ENCODE results near the gene TTC28. TPM values are rescaled to one million over a fixed set of nuclear protein-coding genes. Genes with fewer than 3 reads are reported as not detected.

Gene TTC28
- total RNA-seq, 1 donor from 2014 or later, result 1.3 TPM

DNA sequence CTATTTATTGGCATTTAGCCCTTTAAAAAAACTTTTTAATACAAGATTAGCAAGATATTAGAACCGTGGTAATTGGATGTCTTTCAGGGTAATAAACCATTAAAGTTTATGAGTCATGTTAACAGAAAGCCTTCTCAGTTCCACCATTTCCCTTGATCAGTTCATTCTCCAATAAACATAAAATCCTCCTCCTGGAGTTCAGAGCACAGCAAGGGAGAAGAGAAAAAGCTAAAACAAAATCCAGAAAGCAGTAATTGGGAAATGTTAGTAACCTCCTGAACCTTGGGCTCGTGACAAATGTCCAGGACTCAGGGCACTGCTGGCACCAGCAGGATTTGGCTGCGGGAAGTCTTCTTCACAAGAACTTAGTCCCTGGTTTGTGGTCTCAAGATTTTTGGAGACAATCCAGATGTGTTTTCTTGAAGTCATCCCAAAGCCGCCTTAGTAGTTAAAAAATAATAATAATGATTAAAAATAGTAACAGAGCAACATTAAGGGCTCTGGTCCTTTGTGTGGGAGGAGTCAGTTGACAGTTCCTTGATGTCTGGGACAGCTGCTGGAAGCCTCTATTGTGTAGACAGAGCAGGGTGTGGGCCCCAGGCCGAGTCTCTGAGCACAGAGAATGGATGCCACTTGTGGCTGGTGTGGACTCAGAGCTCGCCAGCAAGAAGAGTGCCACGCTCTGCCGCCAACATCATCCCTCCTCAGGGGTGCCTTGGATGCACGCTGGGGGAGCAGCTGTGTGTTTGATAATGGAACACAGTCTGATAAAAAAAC lies 717.2 kb downstream of the TTC28 start:
- Histone ChIP-seq H3K36me3 (ENCODE audit: control insufficient read depth, insufficient read depth, low read length) (no peaks in the 10 kb centered on the region), H3K4me3 (ENCODE audit: low read depth, low read length) (no peak overlapping the region), H3K27me3 (ENCODE audit: control insufficient read depth, insufficient read depth, low read length) (no peaks in the 10 kb centered on the region)
- FAIRE-seq (no peak), DNase-seq (ENCODE audit: low read depth) (no peak)
- TF ChIP-seq, protein P1, sequence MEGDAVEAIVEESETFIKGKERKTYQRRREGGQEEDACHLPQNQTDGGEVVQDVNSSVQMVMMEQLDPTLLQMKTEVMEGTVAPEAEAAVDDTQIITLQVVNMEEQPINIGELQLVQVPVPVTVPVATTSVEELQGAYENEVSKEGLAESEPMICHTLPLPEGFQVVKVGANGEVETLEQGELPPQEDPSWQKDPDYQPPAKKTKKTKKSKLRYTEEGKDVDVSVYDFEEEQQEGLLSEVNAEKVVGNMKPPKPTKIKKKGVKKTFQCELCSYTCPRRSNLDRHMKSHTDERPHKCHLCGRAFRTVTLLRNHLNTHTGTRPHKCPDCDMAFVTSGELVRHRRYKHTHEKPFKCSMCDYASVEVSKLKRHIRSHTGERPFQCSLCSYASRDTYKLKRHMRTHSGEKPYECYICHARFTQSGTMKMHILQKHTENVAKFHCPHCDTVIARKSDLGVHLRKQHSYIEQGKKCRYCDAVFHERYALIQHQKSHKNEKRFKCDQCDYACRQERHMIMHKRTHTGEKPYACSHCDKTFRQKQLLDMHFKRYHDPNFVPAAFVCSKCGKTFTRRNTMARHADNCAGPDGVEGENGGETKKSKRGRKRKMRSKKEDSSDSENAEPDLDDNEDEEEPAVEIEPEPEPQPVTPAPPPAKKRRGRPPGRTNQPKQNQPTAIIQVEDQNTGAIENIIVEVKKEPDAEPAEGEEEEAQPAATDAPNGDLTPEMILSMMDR (IDR thresholded peaks at IDR 0.05; ENCODE audit: insufficient read depth, low read length, severe bottlenecking), result no peak

DNA sequence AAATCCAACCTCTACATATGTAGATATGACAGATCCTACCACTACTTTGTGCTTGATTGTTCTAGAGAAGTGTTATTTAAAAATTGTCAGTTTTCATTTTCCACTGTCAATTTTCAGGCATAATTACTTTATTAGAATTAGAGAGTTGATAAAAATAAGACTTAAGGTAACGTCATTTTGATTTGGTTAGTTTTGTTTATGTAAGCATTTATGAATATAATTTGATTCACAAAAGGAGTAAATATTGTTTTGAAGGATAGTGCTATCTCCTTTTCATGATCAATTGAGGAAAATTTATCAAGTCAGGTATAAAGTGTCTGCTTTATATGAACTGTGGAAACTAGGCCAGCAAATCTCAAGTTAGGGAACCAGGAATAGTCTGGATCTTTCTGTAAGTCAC lies 718.0 kb downstream of the TTC28 start:
- FAIRE-seq, result no peak
- no peak overlapping the region for H3K4me3 ChIP-seq (ENCODE audit: low read depth, low read length)
- TF ChIP-seq, protein P1 (IDR thresholded peaks at IDR 0.05; ENCODE audit: insufficient read depth, low read length, severe bottlenecking), result no peak
- DNase-seq (ENCODE audit: low read depth), result no peak
- no peaks in the 10 kb centered on the region for H3K27me3 ChIP-seq (ENCODE audit: control insufficient read depth, insufficient read depth, low read length)
- no peaks in the 10 kb centered on the region for H3K36me3 ChIP-seq (ENCODE audit: control insufficient read depth, insufficient read depth, low read length)

DNA sequence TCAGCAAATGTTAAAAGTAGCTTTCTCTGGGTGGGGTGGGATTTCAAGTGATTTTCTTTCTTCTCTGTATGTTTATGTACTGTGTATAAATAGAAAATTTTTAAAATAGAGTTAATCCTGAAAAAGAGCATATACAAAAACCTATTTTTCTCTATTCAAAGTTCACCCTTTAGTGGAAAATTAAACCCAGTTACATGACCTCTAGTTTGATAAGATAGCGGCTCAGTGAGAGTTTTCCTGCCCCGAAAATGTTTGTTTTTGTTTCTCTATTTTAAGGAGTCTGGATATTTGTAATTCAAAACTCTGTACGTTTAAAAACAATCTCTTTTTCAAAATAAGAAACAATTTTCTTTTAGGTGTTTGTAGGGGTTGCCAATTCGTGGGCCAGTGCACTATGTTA lies 718.5 kb downstream of the TTC28 start:
- FAIRE-seq (no peak), DNase-seq (ENCODE audit: low read depth) (no peak)
- no peaks in the 10 kb centered on the region for H3K27me3 ChIP-seq (ENCODE audit: control insufficient read depth, insufficient read depth, low read length)
- H3K36me3 ChIP-seq (ENCODE audit: control insufficient read depth, insufficient read depth, low read length), result no peaks in the 10 kb centered on the region
- H3K4me3 ChIP-seq (ENCODE audit: low read depth, low read length), result no peak overlapping the region
- TF ChIP-seq, protein P1 (IDR thresholded peaks at IDR 0.05; ENCODE audit: insufficient read depth, low read length, severe bottlenecking), result no peak

DNA sequence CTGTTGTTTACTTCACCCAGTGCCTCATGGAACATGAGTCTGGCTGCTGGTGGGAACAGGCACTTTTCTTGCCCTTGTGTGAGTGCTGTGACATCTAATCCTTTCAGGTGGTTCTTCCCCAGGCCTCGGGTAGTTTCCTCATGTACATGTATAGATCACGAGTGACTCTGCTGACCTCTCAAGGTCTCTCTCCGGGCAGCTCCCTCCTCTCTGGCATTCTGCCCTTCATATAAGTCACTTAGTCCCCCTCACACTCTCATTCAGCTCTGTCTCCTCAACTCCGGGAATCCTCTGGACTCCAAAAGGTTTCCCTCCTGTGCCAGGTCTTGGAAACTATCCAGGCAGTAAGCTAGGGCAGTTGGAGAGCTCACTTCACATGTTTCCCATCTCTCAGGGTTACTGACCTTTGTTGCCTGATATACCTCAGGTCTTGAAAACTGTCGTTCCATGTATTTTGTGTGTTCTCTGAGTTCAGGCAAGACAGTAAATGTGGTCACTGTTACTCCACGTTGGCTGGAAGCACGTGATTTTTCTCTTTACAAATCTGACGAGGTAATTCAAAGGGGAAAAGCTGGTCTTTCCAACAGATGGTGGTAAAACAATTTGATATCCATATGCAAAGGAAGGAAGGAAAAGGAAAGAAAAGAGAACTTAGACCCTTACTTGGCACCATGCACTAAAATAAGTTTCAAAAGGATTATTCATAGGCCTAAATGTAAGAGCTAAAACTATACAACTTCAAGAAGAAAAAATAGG lies 720.1 kb downstream of the TTC28 start:
- FAIRE-seq (no peak), DNase-seq (ENCODE audit: low read depth) (no peak)
- no peak overlapping the region for H3K4me3 ChIP-seq (ENCODE audit: low read depth, low read length)
- no peaks in the 10 kb centered on the region for H3K27me3 ChIP-seq (ENCODE audit: control insufficient read depth, insufficient read depth, low read length)
- TF ChIP-seq, protein P1 (IDR thresholded peaks at IDR 0.05; ENCODE audit: insufficient read depth, low read length, severe bottlenecking), result no peak
- no peaks in the 10 kb centered on the region for H3K36me3 ChIP-seq (ENCODE audit: control insufficient read depth, insufficient read depth, low read length)

DNA sequence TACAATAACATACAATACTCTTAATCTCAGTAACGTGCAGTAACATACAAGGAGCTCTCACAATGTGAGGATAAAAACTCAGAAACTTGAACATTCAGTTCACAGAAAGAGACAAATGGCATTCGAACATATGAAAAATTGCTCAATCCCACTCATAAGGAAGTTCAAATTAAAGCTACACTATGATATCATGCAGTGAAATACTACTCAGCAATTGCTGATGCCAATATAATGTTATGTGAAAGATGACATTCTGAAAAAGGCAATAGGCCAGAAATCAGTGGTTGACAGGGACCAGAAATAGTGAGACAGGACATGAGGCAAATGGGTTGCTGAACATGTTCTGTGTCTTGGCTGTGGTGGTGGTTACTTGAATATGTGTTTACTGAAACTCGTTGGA lies 726.9 kb downstream of the TTC28 start:
- TF ChIP-seq, protein P1 (IDR thresholded peaks at IDR 0.05; ENCODE audit: insufficient read depth, low read length, severe bottlenecking), result no peak
- no peaks in the 10 kb centered on the region for H3K27me3 ChIP-seq (ENCODE audit: control insufficient read depth, insufficient read depth, low read length)
- FAIRE-seq (peak; percentile 68), DNase-seq (ENCODE audit: low read depth) (peak; percentile 35)
- no peaks in the 10 kb centered on the region for H3K36me3 ChIP-seq (ENCODE audit: control insufficient read depth, insufficient read depth, low read length)
- no peak overlapping the region for H3K4me3 ChIP-seq (ENCODE audit: low read depth, low read length)

All from bronchial epithelial cell (primary cell).